ENCODE results near the gene RNLS. TPM values are rescaled to one million over a fixed set of nuclear protein-coding genes. Genes with fewer than 3 reads are reported as not detected.
A peak's percentile ranks its signal among the peaks of the same experiment; 100 is the strongest.

The RNLS gene
- total RNA-seq, 1 experiment from 2014 or later = not detected

- no peak for DNase-seq (ENCODE audit: low read depth)
Measured at GRCh38 chr10:88233870-88234269, 349.2 kb downstream of the RNLS start.

GRCh38 chr10:88232983-88233543 is 350.1 kb downstream of the RNLS start:
- DNase-seq (ENCODE audit: low read depth) = no peak

GRCh38 chr10:88232029-88232895 is 350.9 kb downstream of the RNLS start:
- DNase-seq (ENCODE audit: low read depth) = peak; percentile 9

GRCh38 chr10:88230251-88230650 is 352.9 kb downstream of the RNLS start:
- no peak for DNase-seq (ENCODE audit: low read depth)

- DNase-seq (ENCODE audit: low read depth) = no peak
Measured at GRCh38 chr10:88228130-88228529, 355.0 kb downstream of the RNLS start.

- DNase-seq (ENCODE audit: low read depth) = peak; percentile 19
Measured at GRCh38 chr10:88227342-88228018, 355.6 kb downstream of the RNLS start.

GRCh38 chr10:88226891-88227290 is 356.2 kb downstream of the RNLS start:
- DNase-seq (ENCODE audit: low read depth) = no peak

- DNase-seq (ENCODE audit: low read depth) = no peak
Measured at GRCh38 chr10:88226071-88226659, 357.0 kb downstream of the RNLS start.

Other genes starting within 250 kb of the RNLS start
- gene LIPJ, start 3.4 kb upstream of the RNLS start, total RNA-seq (2014; rRNA removed) = not detected in 2 replicates
- gene LIPF, start 81.1 kb upstream of the RNLS start, total RNA-seq (2014; rRNA removed) = 0.32 TPM in 1 of 2 replicates, not detected in the other
- gene LIPK, start 122.9 kb upstream of the RNLS start, total RNA-seq (2014; rRNA removed) = 0.17 TPM in 1 of 2 replicates, not detected in the other
- not detected in 2 replicates for gene LIPN, start 176.7 kb upstream of the RNLS start, total RNA-seq (2014; rRNA removed)
- not detected in 2 replicates for gene LIPM, start 219.4 kb upstream of the RNLS start, total RNA-seq (2014; rRNA removed)